ENCODE data around the gene NOS1.

- TF ChIP-seq CTCF (IDR thresholded peaks at IDR 0.05) (no peak), POLR2A (IDR thresholded peaks at IDR 0.05) (no peak)
Observed at GRCh38 chr12:117169548-117169947, 191.9 kb downstream of the NOS1 start.
